Adipose tissue (tissue), 3 donors: Measurements from ENCODE around the gene JPH3. TPM values are rescaled to one million over a fixed set of nuclear protein-coding genes. Genes with fewer than 3 reads are reported as not detected.
"Not testable (repeated sequence)": the region's sequence is repeated elsewhere in the genome, so short reads cannot be mapped to it uniquely, and the experiment has no call there.

Experiments
- H3K27ac ChIP-seq: one replicate; pipeline ENCODE4 v1.5.1; 2013; ENCODE audit warnings: low read depth, low read length
- WGBS, 3 donors: extraction: QIAGEN DNeasy Blood & Tissue Kit; methylation state at CpG; one replicate each; pipeline ENCODE4 v1.1.7; 2013; 5-methylcytosine and 5-hydroxymethylcytosine counted together
- polyA plus RNA-seq, 3 donors: library from polyadenylated mRNA; stranded (reverse); fragments of 200-250 nt; gene quantifications; one replicate each; pipeline ENCODE4 v1.2.3, GENCODE V29; 2013
- donor health status: healthy with polysubstance abuse.
- donor health status: Bipolar disorder and iron deficiency.
- donor health status: healthy.

JPH3 gene
- polyA plus RNA-seq, 3 donors: 0.07 to 0.17 TPM; not detected in 1

GRCh38 chr16:87570938-87571867 lies 31.1 kb upstream of the JPH3 start:
- no peak overlapping the region for H3K27ac ChIP-seq
- 25 to 53% (median 42%) methylated on average over 24 of the region's 24 CpGs for WGBS, 3 donors

DNA sequence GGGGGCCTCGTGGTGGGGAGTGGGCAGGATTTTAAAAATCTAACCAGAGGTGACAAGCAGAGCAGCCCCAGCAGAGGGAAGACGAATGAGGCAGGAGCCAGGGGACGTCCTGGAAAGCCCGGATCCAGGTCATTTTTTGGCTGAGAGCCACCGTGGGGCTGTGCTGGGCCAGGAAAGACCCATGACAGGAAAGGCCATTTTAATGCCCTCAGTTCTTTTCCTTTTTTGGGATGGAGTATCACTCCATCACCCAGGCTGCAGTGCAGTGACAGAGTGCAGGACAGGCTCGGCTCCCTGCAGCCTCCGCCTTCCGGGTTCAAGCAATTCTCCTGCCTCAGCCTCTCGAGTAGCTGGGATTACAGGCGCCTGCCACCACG lies 30.5 kb upstream of the JPH3 start:
- 54 to 68% (median 61%) methylated on average over 11 of the region's 11 CpGs for WGBS, 3 donors
- no peak overlapping the region for H3K27ac ChIP-seq

- no peak overlapping the region for H3K27ac ChIP-seq
- 68 to 78% (median 75%) methylated on average over 6 of the region's 6 CpGs for WGBS, 3 donors
Observed at GRCh38 chr16:87572959-87573358, 29.3 kb upstream of the JPH3 start.

DNA sequence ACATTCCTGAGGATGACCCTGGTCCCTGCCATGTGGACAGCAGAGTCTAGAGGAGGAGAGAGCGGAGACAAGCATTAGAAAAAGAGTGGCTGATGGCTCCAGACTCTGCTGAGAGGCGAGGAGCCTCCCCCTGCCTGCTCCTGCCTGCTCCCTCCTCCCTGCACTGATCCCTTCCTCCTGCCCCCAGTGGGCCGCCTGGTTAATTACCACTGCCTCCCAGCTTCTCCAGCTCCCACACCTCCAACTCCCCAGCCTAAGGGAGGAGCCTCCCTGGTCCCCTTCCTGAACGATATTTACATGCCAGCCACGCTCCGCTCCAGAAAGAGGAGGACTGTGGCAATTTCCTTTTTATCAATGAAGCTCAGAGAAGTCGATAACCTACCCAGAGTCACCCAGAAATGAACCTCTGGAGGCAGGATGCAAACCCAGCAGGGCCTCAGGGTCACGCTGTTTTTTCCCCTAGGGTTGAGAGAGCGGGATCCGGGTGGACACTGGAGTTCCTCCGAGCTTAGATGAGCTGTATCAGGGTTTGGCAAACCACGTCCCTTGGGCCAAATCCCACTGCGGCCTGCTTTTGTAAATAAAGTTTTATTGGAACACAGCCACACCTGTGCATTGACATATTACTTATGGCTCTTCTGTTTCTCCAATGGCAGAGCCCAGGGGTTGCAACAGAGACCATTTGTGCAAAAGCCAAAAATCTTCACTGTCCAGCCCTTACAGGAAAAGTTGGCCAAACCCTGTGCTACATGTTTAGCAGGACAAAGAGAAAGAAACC lies 27.1 kb upstream of the JPH3 start:
- 50 to 60% (median 54%) methylated on average over 13 of the region's 13 CpGs for WGBS, 3 donors
- no peak overlapping the region for H3K27ac ChIP-seq

- WGBS, 3 donors: 40 to 72% (median 61%) methylated on average over 16 of the region's 16 CpGs
- no peak overlapping the region for H3K27ac ChIP-seq
Observed at GRCh38 chr16:87576171-87576570, 26.1 kb upstream of the JPH3 start.

DNA sequence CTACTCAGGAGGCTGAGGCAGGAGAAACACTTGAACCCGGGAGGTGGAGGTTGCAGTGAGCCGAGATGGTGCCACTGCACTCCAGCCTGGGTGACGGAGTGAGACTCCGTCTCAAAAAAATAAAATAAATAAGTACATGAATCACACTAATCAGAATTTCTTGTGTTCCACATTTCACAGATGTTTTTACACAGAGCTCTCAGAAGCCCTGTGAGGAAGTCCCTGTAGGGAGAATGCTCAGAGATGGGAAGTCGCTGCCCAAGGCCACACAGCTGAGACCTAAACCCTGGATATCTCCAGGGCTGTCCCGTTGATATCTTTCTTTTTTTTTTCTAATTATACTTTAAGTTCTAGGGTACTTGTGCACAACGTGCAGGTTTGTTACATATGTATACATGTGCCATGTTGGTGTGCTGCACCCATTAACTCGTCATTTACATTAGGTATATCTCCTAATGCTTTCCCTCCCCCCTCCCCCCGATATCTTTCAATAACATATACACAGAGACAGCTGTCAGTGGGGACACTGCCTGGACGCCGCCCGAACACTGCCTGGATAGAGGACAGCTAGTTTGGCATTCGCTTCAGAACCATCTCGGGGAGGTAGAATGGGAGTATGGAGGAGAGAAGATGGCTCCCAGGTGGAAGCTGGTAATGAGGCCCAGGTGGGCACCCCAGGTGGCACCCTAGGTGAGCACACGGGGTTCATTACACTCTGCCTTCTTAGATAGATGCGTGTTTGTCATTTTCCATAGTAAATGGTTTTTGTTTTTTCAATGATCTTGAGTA lies 24.0 kb upstream of the JPH3 start:
- WGBS, 3 donors: 77 to 88% (median 84%) methylated on average over 16 of the region's 16 CpGs
- H3K27ac ChIP-seq: not testable (repeated sequence)

DNA sequence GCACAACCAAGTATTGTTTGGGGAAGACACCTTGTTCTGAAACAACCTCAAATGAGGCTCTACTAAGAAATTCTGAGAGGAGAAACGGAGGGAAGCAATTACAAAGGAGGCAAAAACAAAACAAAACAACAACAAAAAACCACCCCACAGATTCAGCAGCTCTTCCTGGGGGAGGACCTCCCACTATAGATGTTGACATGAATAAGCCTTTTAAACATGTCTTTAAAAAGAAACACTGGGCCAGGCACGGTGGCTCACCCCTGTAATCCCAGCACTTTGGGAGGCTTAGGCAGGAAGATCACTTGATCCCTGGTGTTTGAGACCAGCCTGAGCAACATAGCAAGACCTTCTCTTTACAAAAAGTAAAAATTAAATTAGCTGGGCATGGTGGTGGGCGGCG lies 22.6 kb upstream of the JPH3 start:
- 84 to 88% (median 87%) methylated on average over 4 of the region's 4 CpGs for WGBS, 3 donors
- H3K27ac ChIP-seq: no peak overlapping the region

DNA sequence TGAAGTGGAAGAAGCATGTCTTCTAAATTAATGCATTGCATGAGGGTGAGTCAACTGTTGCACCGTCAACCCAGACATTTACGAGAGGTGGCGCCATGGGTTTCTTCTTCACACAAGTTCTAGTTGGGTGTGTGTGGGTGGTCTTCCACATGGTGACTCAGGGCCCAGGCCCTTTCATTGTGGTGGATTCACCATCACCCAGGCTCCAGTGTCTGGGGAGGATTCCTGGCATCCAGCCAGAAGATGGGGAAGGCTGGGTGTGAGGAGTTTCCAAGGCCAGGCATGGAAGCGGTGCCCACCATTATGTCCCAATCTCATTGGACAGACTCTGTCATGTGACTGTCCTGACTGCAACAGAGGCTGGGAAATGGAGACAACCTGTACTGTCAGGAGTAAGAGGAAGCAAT lies 21.4 kb upstream of the JPH3 start:
- WGBS, 3 donors: 93 to 94% (median 94%) methylated on average over 4 of the region's 4 CpGs
- H3K27ac ChIP-seq: no peak overlapping the region

- H3K27ac ChIP-seq: no peak overlapping the region
- WGBS, 3 donors: 37 to 54% (median 37%) methylated on average over 7 of the region's 7 CpGs
Observed at GRCh38 chr16:87581857-87582215, 20.5 kb upstream of the JPH3 start.

- H3K27ac ChIP-seq: peak overlapping the region; percentile 29
- 38 to 44% (median 42%) methylated on average over 33 of the region's 33 CpGs for WGBS, 3 donors
Observed at GRCh38 chr16:87582216-87582965, 19.9 kb upstream of the JPH3 start.

- 53 to 75% (median 56%) methylated on average over 2 of the region's 2 CpGs for WGBS, 3 donors
Observed at GRCh38 chr16:87582966-87583325, 19.4 kb upstream of the JPH3 start.

GRCh38 chr16:87583453-87584131 lies 18.7 kb upstream of the JPH3 start:
- 44 to 68% (median 66%) methylated on average over 23 of the region's 23 CpGs for WGBS, 3 donors
- no peak overlapping the region for H3K27ac ChIP-seq

More at GRCh38 chr16:87582966-87583325, 19.4 kb upstream of the JPH3 start:
- no peak overlapping the region for H3K27ac ChIP-seq

DNA sequence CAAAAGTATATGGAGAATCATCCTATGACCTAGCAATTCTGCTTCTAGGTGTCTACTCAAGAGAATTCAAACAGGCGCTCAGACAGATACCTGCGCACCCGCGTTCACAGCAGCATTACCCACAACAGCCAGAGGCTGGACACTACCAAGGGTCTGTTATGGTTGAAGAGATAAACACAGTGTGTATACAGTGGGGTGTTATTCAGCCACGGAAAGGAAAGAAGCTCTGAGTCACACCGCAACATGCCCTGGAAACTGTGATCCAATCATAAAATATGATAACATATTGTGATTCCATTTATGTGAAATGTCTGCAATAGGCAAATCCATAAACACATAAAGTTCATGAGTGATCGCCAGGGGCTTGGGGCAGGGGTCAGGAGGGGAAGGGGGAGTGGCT lies 18.0 kb upstream of the JPH3 start:
- WGBS, 3 donors: 82 to 88% (median 88%) methylated on average over 7 of the region's 7 CpGs
- no peak overlapping the region for H3K27ac ChIP-seq

DNA sequence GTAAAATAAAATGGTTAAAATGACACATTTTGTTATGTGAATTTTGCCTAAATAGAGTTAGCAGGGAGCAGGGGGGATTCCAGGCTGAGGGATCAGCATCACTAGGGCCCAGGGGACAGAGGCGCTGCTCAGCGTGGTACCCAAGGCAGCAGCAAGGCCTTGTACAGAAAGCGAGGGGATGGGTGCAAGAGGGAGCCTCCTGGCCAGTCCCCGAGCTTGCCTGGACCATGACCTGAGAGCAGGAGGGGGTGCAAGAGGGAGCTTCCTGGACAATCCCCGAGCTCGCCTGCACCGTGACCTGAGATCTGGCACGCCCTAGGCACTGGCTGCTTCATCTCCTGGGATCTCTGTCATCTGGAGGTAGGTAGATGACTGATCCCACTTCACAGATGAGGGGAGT lies 17.3 kb upstream of the JPH3 start:
- WGBS, 3 donors: 72 to 90% (median 83%) methylated on average over 8 of the region's 8 CpGs
- H3K27ac ChIP-seq: no peak overlapping the region

GRCh38 chr16:87585442-87586200 lies 16.7 kb upstream of the JPH3 start:
- WGBS, 3 donors: 44 to 62% (median 54%) methylated on average over 28 of the region's 28 CpGs
- H3K27ac ChIP-seq: no peak overlapping the region

- 54 to 70% (median 65%) methylated on average over 22 of the region's 22 CpGs for WGBS, 3 donors
- no peak overlapping the region for H3K27ac ChIP-seq
Observed at GRCh38 chr16:87586201-87586782, 16.0 kb upstream of the JPH3 start.

DNA sequence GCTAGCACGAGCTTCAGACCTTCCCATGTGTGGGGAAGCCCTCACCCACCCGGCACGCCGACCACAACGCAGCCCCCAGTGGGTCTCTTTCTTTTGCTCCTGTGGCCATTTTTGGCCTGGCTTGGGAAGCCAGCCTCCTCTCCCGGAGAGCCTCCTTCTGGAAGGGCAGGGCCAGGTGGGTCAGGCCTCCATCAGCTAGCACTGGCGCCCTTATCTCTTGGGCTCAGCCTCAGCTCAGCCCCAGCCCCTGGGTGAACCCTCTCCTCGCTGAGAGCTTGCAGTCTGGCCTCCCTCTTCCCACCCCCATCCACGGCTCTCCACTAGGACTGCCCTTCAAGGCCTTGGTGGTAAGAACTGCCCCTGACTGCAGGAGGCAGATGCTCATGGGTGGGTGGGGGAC lies 14.7 kb upstream of the JPH3 start:
- 71 to 92% (median 87%) methylated on average over 9 of the region's 9 CpGs for WGBS, 3 donors
- H3K27ac ChIP-seq: no peak overlapping the region
